GM23338 (cell line): ENCODE results near the gene NDUFAF8. TPM values are rescaled to one million over a fixed set of nuclear protein-coding genes. Genes with fewer than 3 reads are reported as not detected.

Source experiments
- ATAC-seq: fragments of 200-7000 bp; cut with Tn5 transposase; 3 replicates; pipeline ENCODE4 v1.9.1; 2020
- DNase-seq: peaks from one replicate; pipeline ENCODE4 v3.0.0-alpha.2; 2015; ENCODE audit warnings: low spot score
- H2AFZ ChIP-seq: fragments of 200-600 bp; sonication (generic); 2 replicates; pipeline ENCODE4 v1.8.0; 2016; ENCODE audit warnings: antibody characterized with exemption, mild to moderate bottlenecking, moderate library complexity
- H3F3A ChIP-seq: fragments of 200-600 bp; sonication (generic); replicated peaks from 2 replicates; pipeline ENCODE4 v1.8.0; 2017; ENCODE audit warnings: antibody characterized with exemption, mixed run types, low read depth
- H3K27ac ChIP-seq: fragments of 200-600 bp; sonication (generic); 2 replicates; pipeline ENCODE4 v1.6.1; 2016; ENCODE audit warnings: low read depth
- H3K27me3 ChIP-seq: fragments of 200-600 bp; sonication (generic); 2 replicates; pipeline ENCODE4 v1.8.0; 2016; ENCODE audit warnings: mild to moderate bottlenecking, mixed run types, moderate library complexity; ENCODE audit not compliant: insufficient read depth
- H3K36me3 ChIP-seq: fragments of 200-600 bp; sonication (generic); 2 replicates; pipeline ENCODE4 v1.8.0; 2016; ENCODE audit warnings: mild to moderate bottlenecking; ENCODE audit not compliant: insufficient read depth
- H3K4me1 ChIP-seq: fragments of 200-600 bp; sonication (generic); 2 replicates; pipeline ENCODE4 v1.8.0; 2016; ENCODE audit warnings: mild to moderate bottlenecking, moderate library complexity; ENCODE audit not compliant: insufficient read depth
- H3K4me2 ChIP-seq: fragments of 200-600 bp; sonication (generic); 2 replicates; pipeline ENCODE4 v1.7.1; 2017; ENCODE audit warnings: mixed run types
- H3K4me3 ChIP-seq: fragments of 200-600 bp; sonication (generic); 2 replicates; pipeline ENCODE4 v1.6.1; 2016; ENCODE audit warnings: mixed run types
- H3K79me2 ChIP-seq: fragments of 200-600 bp; sonication (generic); replicated peaks from 2 replicates; pipeline ENCODE4 v1.8.0; 2017; ENCODE audit warnings: mild to moderate bottlenecking; ENCODE audit not compliant: insufficient read depth
- H3K9me2 ChIP-seq: fragments of 200-600 bp; sonication (generic); 2 replicates; pipeline ENCODE4 v1.8.0; 2017; ENCODE audit not compliant: insufficient read depth
- H4K20me1 ChIP-seq: fragments of 200-600 bp; sonication (generic); replicated peaks from 2 replicates; pipeline ENCODE4 v1.8.0; 2017; ENCODE audit warnings: mild to moderate bottlenecking; ENCODE audit not compliant: insufficient read depth
- H3K27ac Mint-ChIP-seq: 2 replicates; pipeline ENCODE4 v1.8.0; 2020; ENCODE audit warnings: inconsistent platforms, mild to moderate bottlenecking, moderate library complexity, mixed read lengths
- H3K27me3 Mint-ChIP-seq: 3 replicates; pipeline ENCODE4 v1.8.0; 2022; ENCODE audit warnings: low read depth, mild to moderate bottlenecking, moderate library complexity, mixed read lengths, inconsistent platforms; ENCODE audit not compliant: insufficient read depth, poor library complexity
- H3K36me3 Mint-ChIP-seq: 3 replicates; pipeline ENCODE4 v1.8.0; 2021; ENCODE audit warnings: low read depth, mild to moderate bottlenecking, inconsistent platforms, moderate library complexity, mixed read lengths
- H3K4me1 Mint-ChIP-seq: 3 replicates; pipeline ENCODE4 v1.8.0; 2020; ENCODE audit warnings: mild to moderate bottlenecking, inconsistent platforms, mixed read lengths
- H3K4me3 Mint-ChIP-seq: 3 replicates; pipeline ENCODE4 v1.8.0; 2021; ENCODE audit warnings: moderate library complexity, mild to moderate bottlenecking, inconsistent platforms, mixed read lengths
- H3K9me3 Mint-ChIP-seq: 3 replicates; pipeline ENCODE4 v1.8.0; 2020; ENCODE audit warnings: moderate library complexity, mild to moderate bottlenecking, inconsistent platforms, mixed read lengths
- CREB1 ChIP-seq: fragments of 250-450 bp; sonication (Bioruptor Pico); IDR thresholded peaks from 2 replicates; pipeline ENCODE4 v1.5.0; 2020; ENCODE audit warnings: low read depth, mild to moderate bottlenecking, moderate library complexity
- CTCF ChIP-seq, 2 experiments: fragments of 200-600 bp in 1 of 2; sonication (generic) in 1 of 2; conservative IDR thresholded peaks; 2 replicates each; pipeline versions ENCODE4 v1.5.1 to v1.6.1; 2016 to 2017; ENCODE audit warnings: antibody characterized with exemption in 2 of 2, low read depth in 2 of 2, mild to moderate bottlenecking in 2 of 2, moderate library complexity in 1 of 2
- EZH2 ChIP-seq: fragments of 200-600 bp; sonication (generic); IDR thresholded peaks from one replicate; pipeline ENCODE4 v1.8.0; 2017; ENCODE audit warnings: antibody characterized with exemption, mild to moderate bottlenecking, low read depth; ENCODE audit not compliant: unreplicated experiment
- EZH2phosphoT487 ChIP-seq: fragments of 200-600 bp; sonication (generic); IDR thresholded peaks from one replicate; pipeline ENCODE4 v1.8.1; 2018; ENCODE audit warnings: antibody characterized with exemption; ENCODE audit not compliant: unreplicated experiment
- JUNB ChIP-seq: IDR thresholded peaks from one replicate; pipeline ENCODE4 v1.6.1; 2016; ENCODE audit warnings: antibody characterized with exemption; ENCODE audit not compliant: unreplicated experiment
- NANOG ChIP-seq: IDR thresholded peaks from 2 replicates; pipeline ENCODE4 v1.6.1; 2016; ENCODE audit warnings: antibody characterized with exemption, borderline replicate concordance
- REST ChIP-seq: IDR thresholded peaks from one replicate; pipeline ENCODE4 v1.6.1; 2018; ENCODE audit warnings: antibody characterized with exemption; ENCODE audit not compliant: unreplicated experiment
- STAT1 ChIP-seq: IDR thresholded peaks from one replicate; pipeline ENCODE4 v1.6.1; 2016; ENCODE audit warnings: antibody characterized with exemption; ENCODE audit not compliant: unreplicated experiment
- ZNF331 ChIP-seq: fragments of 250-450 bp; sonication (Bioruptor Pico); IDR thresholded peaks from 2 replicates; pipeline ENCODE4 v1.5.0; 2020; ENCODE audit warnings: low read depth, mild to moderate bottlenecking, moderate library complexity
- ZNF462 ChIP-seq: fragments of 250-450 bp; sonication (Bioruptor Pico); IDR thresholded peaks from 2 replicates; pipeline ENCODE4 v1.5.0; 2020; ENCODE audit warnings: mild to moderate bottlenecking, moderate library complexity
- polyA plus RNA-seq: library from polyadenylated mRNA; unstranded; fragments of >200 nt; fragmentation: Nextera tagmentation; extraction: Ambion mirVana; gene quantifications from 2 replicates; pipeline ENCODE4 v1.2.1, GENCODE V29; 2016
- total RNA-seq: library from RNA; depleted of rRNA; stranded (reverse); fragments of >200 nt; shearing (Covaris generic); gene quantifications from 2 replicates; pipeline ENCODE4 v1.2.3, GENCODE V29; 2014

The NDUFAF8 gene
- total and polyA plus RNA-seq, 2 experiments from 2014 or later: 21.5 to 156 TPM

GRCh38 chr17:81234506-81234855, 4.6 kb upstream of the NDUFAF8 start:
- ATAC-seq (no peak), DNase-seq (no peak)
- Mint-ChIP-seq H3K27ac (no peak overlapping the region), H3K9me3 (no peaks in the 10 kb centered on the region), H3K36me3 (peaks cover 15% of the 10 kb centered on the region), H3K4me3 (no peak overlapping the region), H3K27me3 (peaks cover 6% of the 10 kb centered on the region), H3K4me1 (peaks cover 5% of the 10 kb centered on the region)
- no peaks in the 10 kb centered on the region for H4K20me1 ChIP-seq
- TF ChIP-seq ZNF462 (CRISPR knock-in tag) (no peak), EZH2phosphoT487 (no peak), REST (no peak), STAT1 (no peak), CREB1 (CRISPR knock-in tag) (no peak), ZNF331 (CRISPR knock-in tag) (no peak), JUNB (no peak), NANOG (no peak), EZH2 (no peak), CTCF (conservative IDR thresholded peaks at IDR 0.05; ENCODE audit: low read depth in 2 of 2) (no peak)
- H3F3A ChIP-seq: no peaks in the 10 kb centered on the region
- H3K27me3 ChIP-seq: no peaks in the 10 kb centered on the region
- no peak overlapping the region for H2AFZ ChIP-seq
- H3K4me3 ChIP-seq: no peak overlapping the region
- H3K4me1 ChIP-seq: no peaks in the 10 kb centered on the region
- peaks cover 1% of the 10 kb centered on the region for H3K79me2 ChIP-seq
- H3K4me2 ChIP-seq: no peak overlapping the region
- no peak overlapping the region for H3K27ac ChIP-seq
- no peaks in the 10 kb centered on the region for H3K9me2 ChIP-seq
- H3K36me3 ChIP-seq: no peaks in the 10 kb centered on the region
